HepG2 (cell line): ENCODE results near the gene NINJ2. TPM values are rescaled to one million over a fixed set of nuclear protein-coding genes. Genes with fewer than 3 reads are reported as not detected.

Experiments used
- CHCHD3 ChIP-seq: sonication (generic); formaldehyde crosslinking; IDR thresholded peaks from 2 replicates; pipeline ENCODE4 v1.8.0; 2022; ENCODE audit warnings: mild to moderate bottlenecking, missing genetic modification reagents, moderate library complexity
- ELF4 ChIP-seq: sonication (generic); formaldehyde crosslinking; IDR thresholded peaks from 2 replicates; pipeline ENCODE4 v1.5.0; 2020; ENCODE audit warnings: missing genetic modification reagents, mild to moderate bottlenecking, moderate library complexity, borderline replicate concordance
- ESRRA ChIP-seq: sonication (generic); formaldehyde crosslinking; IDR thresholded peaks from 2 replicates; pipeline ENCODE4 v1.5.1; 2020; ENCODE audit warnings: mild to moderate bottlenecking, low read depth, missing genetic modification reagents
- HMGXB4 ChIP-seq, 2 experiments: sonication (generic) in 1 of 2; formaldehyde crosslinking in 1 of 2; IDR thresholded peaks; 2 replicates each; pipeline versions ENCODE4 v1.4.0 to v1.6.1; 2018 to 2020; ENCODE audit warnings: missing genetic modification reagents in 2 of 2, borderline replicate concordance in 1 of 2, low read depth in 1 of 2, mild to moderate bottlenecking in 1 of 2, missing biosample characterization in 1 of 2
- SSRP1 ChIP-seq: IDR thresholded peaks from 2 replicates; pipeline ENCODE4 v1.6.1; 2016; ENCODE audit warnings: control low read depth
- ZFP82 ChIP-seq: sonication (generic); formaldehyde crosslinking; IDR thresholded peaks from 2 replicates; pipeline ENCODE4 v1.5.1; 2020; ENCODE audit warnings: mild to moderate bottlenecking, missing genetic modification reagents, borderline replicate concordance
- ZNF33A ChIP-seq: sonication (generic); formaldehyde crosslinking; IDR thresholded peaks from 2 replicates; pipeline ENCODE4 v1.5.1; 2020; ENCODE audit warnings: missing genetic modification reagents, mild to moderate bottlenecking, moderate library complexity, borderline replicate concordance
- ZNF33B ChIP-seq: sonication (generic); formaldehyde crosslinking; IDR thresholded peaks from 2 replicates; pipeline ENCODE4 v1.5.1; 2020; ENCODE audit warnings: mild to moderate bottlenecking, missing genetic modification reagents
- ZNF770 ChIP-seq: sonication (generic); formaldehyde crosslinking; IDR thresholded peaks from 2 replicates; pipeline ENCODE4 v1.5.0; 2020; ENCODE audit warnings: mild to moderate bottlenecking, missing genetic modification reagents
- ZNF773 ChIP-seq: sonication (generic); formaldehyde crosslinking; IDR thresholded peaks from 2 replicates; pipeline ENCODE4 v1.4.0; 2020; ENCODE audit warnings: missing genetic modification reagents, borderline replicate concordance
- ZSCAN12 ChIP-seq: sonication (generic); formaldehyde crosslinking; IDR thresholded peaks from 2 replicates; pipeline ENCODE4 v1.9.0; 2021; ENCODE audit warnings: mild to moderate bottlenecking, missing genetic modification reagents
- polyA plus RNA-seq, 8 experiments: library from polyadenylated mRNA; depleted of rRNA in 3 of 8; stranded (reverse) in 7 of 8; unstranded in 1 of 8; fragments of >200 nt; fragmentation: Illumina TruSeq in 4 of 8; extraction: Trizol in 4 of 8; gene quantifications; 2 replicates each; pipeline versions ENCODE4 v1.2.1 to v1.2.3, GENCODE V29; 2011 to 2016; ENCODE audit warnings: low read depth in 4 of 8, missing spikeins in 1 of 8, mixed read lengths in 1 of 8; ENCODE audit not compliant: insufficient read depth in 1 of 8
- total RNA-seq, 5 experiments: library from RNA; depleted of rRNA; stranded (reverse); fragments of >200 nt; fragmentation: Illumina TruSeq; extraction: Trizol; gene quantifications; 2 replicates each; pipeline ENCODE4 v1.2.3, GENCODE V29; 2016; ENCODE audit warnings: low read depth in 1 of 5
- TF ChIP-seq, protein P1 (sequence below): IDR thresholded peaks from 2 replicates; pipeline ENCODE4 v1.6.1; 2016; ENCODE audit warnings: missing genetic modification reagents, missing compliant biosample characterization
- TF ChIP-seq, protein P2 (sequence below): sonication (generic); formaldehyde crosslinking; IDR thresholded peaks from 2 replicates; pipeline ENCODE4 v1.5.1; 2020; ENCODE audit warnings: missing genetic modification reagents, mild to moderate bottlenecking, borderline replicate concordance
- TF ChIP-seq, protein P3 (sequence below): sonication (generic); formaldehyde crosslinking; IDR thresholded peaks from 2 replicates; pipeline ENCODE4 v1.4.0; 2020; ENCODE audit warnings: missing genetic modification reagents

The NINJ2 gene
- total and polyA plus RNA-seq, 2 of the 13 experiments (the other 11 are each of a cell fraction or from before 2014, with no cell fraction given): 0.62 to 3.8 TPM

GRCh38 chr12:575948-576614 lies 87.2 kb downstream of the NINJ2 start (continued):
- TF ChIP-seq ZNF770 (CRISPR knock-in tag) (peak; percentile 79), ELF4 (CRISPR knock-in tag) (0 out of 2 replicates have a peak, but pooled peaks have one; percentile 54), CHCHD3 (CRISPR knock-in tag) (no peak; the same call in 1 of the 2 replicates), ZSCAN12 (peak; percentile 42; the same call in 1 of the 2 replicates), ZNF33B (CRISPR knock-in tag) (no peak), HMGXB4 (CRISPR knock-in tag; IDR thresholded peaks at IDR 0.05; ENCODE audit: borderline replicate concordance in 1 of 2, low read depth in 1 of 2) (peak; percentile 89 to 92), ESRRA (CRISPR knock-in tag) (peak; percentile 91), ZNF773 (CRISPR knock-in tag) (peak; percentile 72; the same call in 1 of the 2 replicates), ZNF33A (CRISPR knock-in tag) (peak; percentile 81; the same call in 1 of the 2 replicates), SSRP1 (CRISPR knock-in tag) (no peak), ZFP82 (CRISPR knock-in tag) (no peak; the same call in 1 of the 2 replicates)
- TF ChIP-seq, protein P1, sequence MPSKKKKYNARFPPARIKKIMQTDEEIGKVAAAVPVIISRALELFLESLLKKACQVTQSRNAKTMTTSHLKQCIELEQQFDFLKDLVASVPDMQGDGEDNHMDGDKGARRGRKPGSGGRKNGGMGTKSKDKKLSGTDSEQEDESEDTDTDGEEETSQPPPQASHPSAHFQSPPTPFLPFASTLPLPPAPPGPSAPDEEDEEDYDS (CRISPR knock-in tag): peak; percentile 56; the same call in 1 of the 2 replicates
- TF ChIP-seq, protein P2, sequence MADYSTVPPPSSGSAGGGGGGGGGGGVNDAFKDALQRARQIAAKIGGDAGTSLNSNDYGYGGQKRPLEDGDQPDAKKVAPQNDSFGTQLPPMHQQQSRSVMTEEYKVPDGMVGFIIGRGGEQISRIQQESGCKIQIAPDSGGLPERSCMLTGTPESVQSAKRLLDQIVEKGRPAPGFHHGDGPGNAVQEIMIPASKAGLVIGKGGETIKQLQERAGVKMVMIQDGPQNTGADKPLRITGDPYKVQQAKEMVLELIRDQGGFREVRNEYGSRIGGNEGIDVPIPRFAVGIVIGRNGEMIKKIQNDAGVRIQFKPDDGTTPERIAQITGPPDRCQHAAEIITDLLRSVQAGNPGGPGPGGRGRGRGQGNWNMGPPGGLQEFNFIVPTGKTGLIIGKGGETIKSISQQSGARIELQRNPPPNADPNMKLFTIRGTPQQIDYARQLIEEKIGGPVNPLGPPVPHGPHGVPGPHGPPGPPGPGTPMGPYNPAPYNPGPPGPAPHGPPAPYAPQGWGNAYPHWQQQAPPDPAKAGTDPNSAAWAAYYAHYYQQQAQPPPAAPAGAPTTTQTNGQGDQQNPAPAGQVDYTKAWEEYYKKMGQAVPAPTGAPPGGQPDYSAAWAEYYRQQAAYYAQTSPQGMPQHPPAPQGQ: no peak
- TF ChIP-seq, protein P3, sequence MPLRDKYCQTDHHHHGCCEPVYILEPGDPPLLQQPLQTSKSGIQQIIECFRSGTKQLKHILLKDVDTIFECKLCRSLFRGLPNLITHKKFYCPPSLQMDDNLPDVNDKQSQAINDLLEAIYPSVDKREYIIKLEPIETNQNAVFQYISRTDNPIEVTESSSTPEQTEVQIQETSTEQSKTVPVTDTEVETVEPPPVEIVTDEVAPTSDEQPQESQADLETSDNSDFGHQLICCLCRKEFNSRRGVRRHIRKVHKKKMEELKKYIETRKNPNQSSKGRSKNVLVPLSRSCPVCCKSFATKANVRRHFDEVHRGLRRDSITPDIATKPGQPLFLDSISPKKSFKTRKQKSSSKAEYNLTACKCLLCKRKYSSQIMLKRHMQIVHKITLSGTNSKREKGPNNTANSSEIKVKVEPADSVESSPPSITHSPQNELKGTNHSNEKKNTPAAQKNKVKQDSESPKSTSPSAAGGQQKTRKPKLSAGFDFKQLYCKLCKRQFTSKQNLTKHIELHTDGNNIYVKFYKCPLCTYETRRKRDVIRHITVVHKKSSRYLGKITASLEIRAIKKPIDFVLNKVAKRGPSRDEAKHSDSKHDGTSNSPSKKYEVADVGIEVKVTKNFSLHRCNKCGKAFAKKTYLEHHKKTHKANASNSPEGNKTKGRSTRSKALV (CRISPR knock-in tag): no peak
